Fibroblast of the aortic adventitia (primary cell): ENCODE measurements around the gene RENBP. TPM values are rescaled to one million over a fixed set of nuclear protein-coding genes. Genes with fewer than 3 reads are reported as not detected.

Source experiments
- DNase-seq: peaks from one replicate; pipeline ENCODE4 v3.0.0-alpha.2; 2010; ENCODE audit warnings: low read depth
- H3K4me3 ChIP-seq: 2 replicates; pipeline ENCODE4 v1.5.1; 2011; ENCODE audit warnings: low read depth, mild to moderate bottlenecking, control low read depth, low read length, moderate library complexity
- total RNA-seq: library from RNA; depleted of rRNA; stranded (reverse); fragments of >200 nt; gene quantifications from 2 replicates; pipeline ENCODE4 v1.2.3, GENCODE V29; 2012; ENCODE audit warnings: low replicate concordance
- TF ChIP-seq, protein P1 (sequence below): IDR thresholded peaks from 2 replicates; pipeline ENCODE4 v1.5.1; 2011; ENCODE audit warnings: mild to moderate bottlenecking, low read length, control low read depth, inconsistent platforms; ENCODE audit not compliant: insufficient read depth

The RENBP gene
- total RNA-seq, 1 donor = 0.45 TPM

DNA sequence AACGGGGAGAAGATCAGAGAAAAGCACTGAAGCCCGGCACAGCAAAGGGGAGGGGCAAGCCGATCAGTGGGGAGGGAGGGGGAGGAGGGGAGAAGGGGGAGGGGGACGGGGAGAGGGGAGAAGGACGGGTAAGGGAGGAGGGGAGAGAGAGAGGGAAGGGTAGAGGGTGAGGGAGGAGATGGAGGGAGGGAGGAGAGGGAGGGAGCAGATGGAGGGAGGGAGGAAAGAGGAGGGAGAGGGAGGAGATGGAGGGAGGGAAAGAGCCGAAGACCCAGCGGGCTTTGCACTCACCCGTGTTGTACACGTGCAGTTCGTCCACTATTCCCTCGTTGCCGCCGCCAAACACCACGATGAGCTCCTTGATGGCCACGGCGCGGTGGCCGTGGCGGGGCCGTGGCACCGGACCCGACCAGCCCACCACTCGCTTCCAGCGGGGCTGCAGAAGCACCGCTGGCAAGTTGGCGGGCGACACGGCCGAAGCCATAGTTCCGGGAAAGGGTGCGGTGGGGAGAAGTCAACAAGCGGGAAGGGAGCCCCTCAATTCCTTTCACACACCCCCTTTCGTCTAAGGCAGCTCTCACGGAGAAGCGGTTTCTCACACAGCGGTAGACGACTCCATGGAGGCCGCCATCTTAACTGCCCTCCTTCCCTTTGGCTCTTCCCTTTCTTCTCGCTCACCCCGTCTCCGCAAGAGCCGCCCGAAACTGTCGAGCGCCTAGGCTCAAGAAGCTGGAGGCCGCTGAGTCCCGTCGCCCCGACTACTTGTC lies 26.1 kb upstream of the RENBP start:
- DNase-seq = peak; percentile 75
- TF ChIP-seq, protein P1, sequence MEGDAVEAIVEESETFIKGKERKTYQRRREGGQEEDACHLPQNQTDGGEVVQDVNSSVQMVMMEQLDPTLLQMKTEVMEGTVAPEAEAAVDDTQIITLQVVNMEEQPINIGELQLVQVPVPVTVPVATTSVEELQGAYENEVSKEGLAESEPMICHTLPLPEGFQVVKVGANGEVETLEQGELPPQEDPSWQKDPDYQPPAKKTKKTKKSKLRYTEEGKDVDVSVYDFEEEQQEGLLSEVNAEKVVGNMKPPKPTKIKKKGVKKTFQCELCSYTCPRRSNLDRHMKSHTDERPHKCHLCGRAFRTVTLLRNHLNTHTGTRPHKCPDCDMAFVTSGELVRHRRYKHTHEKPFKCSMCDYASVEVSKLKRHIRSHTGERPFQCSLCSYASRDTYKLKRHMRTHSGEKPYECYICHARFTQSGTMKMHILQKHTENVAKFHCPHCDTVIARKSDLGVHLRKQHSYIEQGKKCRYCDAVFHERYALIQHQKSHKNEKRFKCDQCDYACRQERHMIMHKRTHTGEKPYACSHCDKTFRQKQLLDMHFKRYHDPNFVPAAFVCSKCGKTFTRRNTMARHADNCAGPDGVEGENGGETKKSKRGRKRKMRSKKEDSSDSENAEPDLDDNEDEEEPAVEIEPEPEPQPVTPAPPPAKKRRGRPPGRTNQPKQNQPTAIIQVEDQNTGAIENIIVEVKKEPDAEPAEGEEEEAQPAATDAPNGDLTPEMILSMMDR = no peak
- H3K4me3 ChIP-seq = peak overlapping the region; percentile 88

DNA sequence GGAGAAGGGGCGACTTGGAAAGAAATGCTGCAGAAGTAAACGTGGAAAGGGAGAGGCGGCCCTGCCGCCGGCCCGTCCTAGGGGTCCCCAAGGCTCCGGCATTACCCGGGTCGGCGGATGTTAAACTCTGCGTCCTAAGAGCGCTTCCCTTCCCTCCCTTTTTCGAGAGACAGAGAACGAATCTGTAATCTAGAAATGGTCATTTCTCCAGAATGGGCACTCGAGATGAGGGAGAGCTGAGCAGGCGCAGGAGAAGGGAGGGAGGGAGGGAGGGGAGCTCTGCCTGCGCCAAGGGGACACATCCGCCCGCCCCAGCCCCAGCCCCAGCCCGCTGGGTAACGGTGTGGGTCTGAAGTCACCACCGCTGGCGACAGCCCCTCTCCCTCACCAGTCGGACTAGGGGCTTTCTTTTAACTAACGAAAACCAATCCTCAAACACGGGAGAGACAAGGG lies 25.5 kb upstream of the RENBP start:
- H3K4me3 ChIP-seq = peak overlapping the region; percentile 88
- TF ChIP-seq, protein P1 = no peak
- peak; percentile 35 for DNase-seq

DNA sequence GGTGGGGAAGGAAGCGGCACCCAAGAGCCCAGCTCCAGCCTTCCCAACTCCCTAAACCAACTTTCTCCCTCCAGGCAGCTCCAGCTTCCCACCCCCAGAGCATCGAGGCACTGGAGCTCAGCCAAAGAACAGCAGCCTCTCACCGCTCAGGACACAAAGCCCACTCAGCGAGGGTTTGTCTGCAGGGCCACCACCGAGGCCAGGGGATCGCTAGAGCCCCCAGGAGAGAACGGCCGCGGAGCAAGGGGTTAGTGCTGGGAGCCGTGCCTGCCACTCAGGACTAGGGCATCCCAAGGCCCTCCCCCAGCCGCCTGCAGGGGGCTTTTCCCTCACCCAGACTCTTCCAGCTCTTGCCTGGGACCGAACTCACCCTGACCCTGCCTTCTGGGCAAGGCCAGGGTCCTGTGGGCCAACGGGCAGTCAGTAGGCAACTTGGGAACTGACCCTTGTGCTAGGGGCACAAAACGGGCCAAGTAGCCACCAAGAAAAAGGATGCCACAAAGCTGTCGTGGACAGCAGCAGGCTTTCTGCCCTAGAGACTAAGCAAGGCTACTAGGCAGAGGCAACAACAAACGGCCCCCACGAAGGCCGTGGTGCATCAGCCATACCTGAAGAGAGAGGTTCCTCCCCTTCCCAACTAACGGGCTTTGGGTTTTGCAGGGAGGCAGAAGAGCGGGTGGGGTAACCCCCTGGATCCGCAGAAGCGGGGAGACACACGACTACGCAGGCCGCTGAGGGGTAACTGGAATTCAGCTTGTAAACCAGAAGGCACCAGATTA lies 24.9 kb upstream of the RENBP start:
- no peak for DNase-seq
- H3K4me3 ChIP-seq = peak overlapping the region; percentile 88
- TF ChIP-seq, protein P1 = no peak

DNA sequence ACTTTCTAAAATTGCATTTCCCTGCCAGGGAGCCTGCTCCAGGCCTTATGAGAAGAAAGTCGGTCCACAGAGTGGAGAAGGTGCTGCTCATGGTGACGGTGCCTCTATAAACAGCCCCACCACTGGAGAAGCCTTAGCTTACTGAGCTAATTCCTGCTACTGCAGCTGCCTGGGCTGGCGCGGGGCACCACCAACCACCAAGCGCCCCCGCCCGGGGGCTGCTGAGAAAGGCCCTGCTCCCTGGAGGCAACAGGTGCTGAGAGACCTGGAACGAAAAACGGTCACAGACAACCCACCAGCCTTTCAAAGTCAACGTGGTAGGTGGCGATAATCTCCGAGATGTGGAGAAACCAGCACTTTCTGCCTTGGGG lies 24.3 kb upstream of the RENBP start:
- peak overlapping the region; percentile 88 for H3K4me3 ChIP-seq
- no peak for DNase-seq
- TF ChIP-seq, protein P1 = no peak

DNA sequence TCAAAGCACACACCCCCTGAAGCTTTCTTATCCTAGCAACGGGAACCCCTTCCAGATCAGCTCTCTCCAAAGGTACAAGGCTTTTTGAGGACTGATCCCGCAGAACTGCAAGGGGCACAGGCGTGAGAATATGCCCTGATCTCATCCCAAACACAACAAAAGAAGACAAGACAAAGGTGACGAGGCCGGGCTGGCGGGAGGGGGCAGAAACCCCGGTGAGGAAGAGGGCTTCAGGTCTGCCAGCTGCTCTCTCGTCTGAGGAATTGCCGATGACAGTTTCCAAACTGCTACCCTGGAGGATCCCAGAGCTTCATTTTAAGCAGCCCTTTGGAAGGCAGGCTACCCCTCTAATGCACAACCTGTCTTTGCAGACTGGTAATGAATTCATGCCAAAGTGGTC lies 23.8 kb upstream of the RENBP start:
- H3K4me3 ChIP-seq = peak overlapping the region; percentile 88
- DNase-seq = no peak
- TF ChIP-seq, protein P1 = no peak

DNA sequence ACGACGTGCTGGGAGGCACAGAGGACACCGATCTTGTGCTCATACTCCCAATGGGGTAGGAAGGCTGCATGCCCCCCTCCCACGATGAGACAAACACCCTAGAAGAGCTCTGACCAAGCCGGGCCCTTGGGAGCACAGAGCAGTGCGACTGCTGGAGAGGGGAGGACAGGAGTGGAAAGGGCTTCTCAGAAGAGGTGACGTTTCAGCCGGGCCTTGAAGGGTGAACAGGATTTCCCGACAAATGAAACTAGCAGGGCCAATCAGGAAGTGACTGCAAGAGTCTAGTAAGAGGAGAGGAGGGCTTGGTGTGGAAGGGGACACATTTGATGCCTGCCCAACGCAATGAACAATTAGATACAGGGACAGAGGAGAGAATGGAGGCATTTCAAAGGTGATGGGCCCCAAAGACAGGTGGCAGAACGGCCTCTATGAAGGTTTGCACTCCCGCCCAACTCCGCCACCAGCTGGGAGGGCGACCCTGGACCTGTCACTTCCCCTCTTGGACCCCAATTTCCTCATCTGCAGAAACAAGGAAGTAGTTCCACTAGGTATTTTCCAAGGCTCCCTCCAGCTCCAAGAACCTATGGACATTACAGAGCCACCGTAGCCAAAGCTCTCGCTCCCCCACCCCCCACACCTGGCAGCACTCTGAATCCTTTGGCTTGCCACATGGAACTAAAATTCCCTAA lies 23.2 kb upstream of the RENBP start:
- peak overlapping the region; percentile 88 for H3K4me3 ChIP-seq
- TF ChIP-seq, protein P1 = no peak
- no peak for DNase-seq
